OCI-LY1 (cell line): ENCODE data around the gene SLAIN1.

Experiments used
- H2AFZ ChIP-seq: fragments of 200-600 bp; sonication (generic), shearing (Covaris generic); 2 replicates; pipeline ENCODE4 v1.6.0; 2014; ENCODE audit warnings: antibody characterized with exemption, mild to moderate bottlenecking, low read length
- H3F3A ChIP-seq: fragments of 200-600 bp; sonication (generic), shearing (Covaris generic); 2 replicates; pipeline ENCODE4 v1.6.0; 2014; ENCODE audit warnings: mild to moderate bottlenecking, antibody characterized with exemption, low read length, moderate library complexity; ENCODE audit not compliant: insufficient read depth
- H3K27ac ChIP-seq: fragments of 200-600 bp; sonication (generic); 2 replicates; pipeline ENCODE4 v1.5.1; 2014; ENCODE audit warnings: low read length, mixed run types, mild to moderate bottlenecking, low read depth; ENCODE audit not compliant: poor library complexity, severe bottlenecking
- H3K27me3 ChIP-seq: fragments of 200-600 bp; sonication (generic); 2 replicates; pipeline ENCODE4 v1.6.0; 2014; ENCODE audit warnings: antibody characterized with exemption, mild to moderate bottlenecking, low read length, moderate library complexity; ENCODE audit not compliant: insufficient read depth
- H3K36me3 ChIP-seq: fragments of 200-600 bp; sonication (generic); 2 replicates; pipeline ENCODE4 v1.6.1; 2014; ENCODE audit warnings: mild to moderate bottlenecking, antibody characterized with exemption, low read length, moderate library complexity, mixed read lengths; ENCODE audit not compliant: insufficient read depth
- H3K4me1 ChIP-seq: fragments of 200-600 bp; sonication (generic); 2 replicates; pipeline ENCODE4 v1.5.1; 2014; ENCODE audit warnings: mild to moderate bottlenecking, low read length, moderate library complexity; ENCODE audit not compliant: insufficient read depth, severe bottlenecking
- H3K4me2 ChIP-seq: fragments of 200-600 bp; sonication (generic), shearing (Covaris generic); 2 replicates; pipeline ENCODE4 v1.6.1; 2014; ENCODE audit warnings: low read length
- H3K4me3 ChIP-seq: fragments of 200-600 bp; sonication (generic); 2 replicates; pipeline ENCODE4 v1.5.1; 2014; ENCODE audit warnings: low read length, low read depth, mild to moderate bottlenecking, mixed read lengths; ENCODE audit not compliant: poor library complexity, severe bottlenecking
- H3K79me2 ChIP-seq: fragments of 200-600 bp; shearing (Covaris generic); 2 replicates; pipeline ENCODE4 v1.6.1; 2016; ENCODE audit warnings: mixed run types, low read length, mixed read lengths; ENCODE audit not compliant: insufficient read depth
- H3K9ac ChIP-seq: fragments of 200-600 bp; sonication (generic), shearing (Covaris generic); 2 replicates; pipeline ENCODE4 v1.6.1; 2014; ENCODE audit warnings: mild to moderate bottlenecking, low read length, mixed read lengths
- H3K9me2 ChIP-seq: fragments of 200-600 bp; sonication (generic), shearing (Covaris generic); 2 replicates; pipeline ENCODE4 v1.6.1; 2014; ENCODE audit warnings: low read depth, mild to moderate bottlenecking, low read length, mixed read lengths
- H3K9me3 ChIP-seq: fragments of 200-600 bp; shearing (Covaris generic); 2 replicates; pipeline ENCODE4 v1.6.1; 2014; ENCODE audit warnings: low read length, mixed read lengths
- H4K20me1 ChIP-seq: fragments of 200-600 bp; sonication (generic), shearing (Covaris generic); 2 replicates; pipeline ENCODE4 v1.6.0; 2016; ENCODE audit warnings: mild to moderate bottlenecking, low read length; ENCODE audit not compliant: insufficient read depth
- EZH2 ChIP-seq: fragments of 200-600 bp; sonication (generic), shearing (Covaris generic); IDR thresholded peaks from 2 replicates; pipeline ENCODE4 v1.8.0; 2017; ENCODE audit warnings: borderline replicate concordance, mixed run types, mild to moderate bottlenecking, antibody characterized with exemption, low read length, moderate library complexity, mixed read lengths
- TF ChIP-seq, protein P1 (sequence below): fragments of 200-600 bp; sonication (generic), shearing (Covaris generic); IDR thresholded peaks from 2 replicates; pipeline ENCODE4 v1.5.1; 2017; ENCODE audit warnings: mild to moderate bottlenecking, antibody characterized with exemption, low read length, moderate library complexity, mixed read lengths

Gene SLAIN1

GRCh38 chr13:77724092-77724491 lies 26.6 kb downstream of the SLAIN1 start:
- Histone ChIP-seq H2AFZ (no peak overlapping the region), H3K36me3 (peaks cover 74% of the 10 kb centered on the region), H3F3A (no peaks in the 10 kb centered on the region), H3K9me2 (no peaks in the 10 kb centered on the region), H3K4me3 (no peak overlapping the region), H3K9me3 (no peaks in the 10 kb centered on the region), H3K4me1 (peaks cover 4% of the 10 kb centered on the region), H4K20me1 (no peaks in the 10 kb centered on the region), H3K9ac (no peak overlapping the region), H3K79me2 (peaks cover under 1% of the 10 kb centered on the region; the same call in 1 of the 2 replicates), H3K27me3 (no peaks in the 10 kb centered on the region), H3K4me2 (no peak overlapping the region), H3K27ac (no peak overlapping the region)
- TF ChIP-seq, protein P1, sequence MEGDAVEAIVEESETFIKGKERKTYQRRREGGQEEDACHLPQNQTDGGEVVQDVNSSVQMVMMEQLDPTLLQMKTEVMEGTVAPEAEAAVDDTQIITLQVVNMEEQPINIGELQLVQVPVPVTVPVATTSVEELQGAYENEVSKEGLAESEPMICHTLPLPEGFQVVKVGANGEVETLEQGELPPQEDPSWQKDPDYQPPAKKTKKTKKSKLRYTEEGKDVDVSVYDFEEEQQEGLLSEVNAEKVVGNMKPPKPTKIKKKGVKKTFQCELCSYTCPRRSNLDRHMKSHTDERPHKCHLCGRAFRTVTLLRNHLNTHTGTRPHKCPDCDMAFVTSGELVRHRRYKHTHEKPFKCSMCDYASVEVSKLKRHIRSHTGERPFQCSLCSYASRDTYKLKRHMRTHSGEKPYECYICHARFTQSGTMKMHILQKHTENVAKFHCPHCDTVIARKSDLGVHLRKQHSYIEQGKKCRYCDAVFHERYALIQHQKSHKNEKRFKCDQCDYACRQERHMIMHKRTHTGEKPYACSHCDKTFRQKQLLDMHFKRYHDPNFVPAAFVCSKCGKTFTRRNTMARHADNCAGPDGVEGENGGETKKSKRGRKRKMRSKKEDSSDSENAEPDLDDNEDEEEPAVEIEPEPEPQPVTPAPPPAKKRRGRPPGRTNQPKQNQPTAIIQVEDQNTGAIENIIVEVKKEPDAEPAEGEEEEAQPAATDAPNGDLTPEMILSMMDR, result no peak
- TF ChIP-seq EZH2, result no peak

GRCh38 chr13:77725071-77725470 lies 27.6 kb downstream of the SLAIN1 start:
- no peak overlapping the region for H3K4me3 ChIP-seq
- no peaks in the 10 kb centered on the region for H3K27me3 ChIP-seq
- H3K9me2 ChIP-seq, result no peaks in the 10 kb centered on the region
- H3K4me1 ChIP-seq, result no peaks in the 10 kb centered on the region
- H4K20me1 ChIP-seq, result no peaks in the 10 kb centered on the region
- no peak overlapping the region for H2AFZ ChIP-seq
- TF ChIP-seq, protein P1, result no peak
- TF ChIP-seq EZH2, result no peak
- no peaks in the 10 kb centered on the region for H3K79me2 ChIP-seq
- no peak overlapping the region for H3K4me2 ChIP-seq
- no peaks in the 10 kb centered on the region for H3F3A ChIP-seq
- no peaks in the 10 kb centered on the region for H3K9me3 ChIP-seq
- peaks cover 72% of the 10 kb centered on the region for H3K36me3 ChIP-seq
- no peak overlapping the region for H3K27ac ChIP-seq
- no peak overlapping the region for H3K9ac ChIP-seq

DNA sequence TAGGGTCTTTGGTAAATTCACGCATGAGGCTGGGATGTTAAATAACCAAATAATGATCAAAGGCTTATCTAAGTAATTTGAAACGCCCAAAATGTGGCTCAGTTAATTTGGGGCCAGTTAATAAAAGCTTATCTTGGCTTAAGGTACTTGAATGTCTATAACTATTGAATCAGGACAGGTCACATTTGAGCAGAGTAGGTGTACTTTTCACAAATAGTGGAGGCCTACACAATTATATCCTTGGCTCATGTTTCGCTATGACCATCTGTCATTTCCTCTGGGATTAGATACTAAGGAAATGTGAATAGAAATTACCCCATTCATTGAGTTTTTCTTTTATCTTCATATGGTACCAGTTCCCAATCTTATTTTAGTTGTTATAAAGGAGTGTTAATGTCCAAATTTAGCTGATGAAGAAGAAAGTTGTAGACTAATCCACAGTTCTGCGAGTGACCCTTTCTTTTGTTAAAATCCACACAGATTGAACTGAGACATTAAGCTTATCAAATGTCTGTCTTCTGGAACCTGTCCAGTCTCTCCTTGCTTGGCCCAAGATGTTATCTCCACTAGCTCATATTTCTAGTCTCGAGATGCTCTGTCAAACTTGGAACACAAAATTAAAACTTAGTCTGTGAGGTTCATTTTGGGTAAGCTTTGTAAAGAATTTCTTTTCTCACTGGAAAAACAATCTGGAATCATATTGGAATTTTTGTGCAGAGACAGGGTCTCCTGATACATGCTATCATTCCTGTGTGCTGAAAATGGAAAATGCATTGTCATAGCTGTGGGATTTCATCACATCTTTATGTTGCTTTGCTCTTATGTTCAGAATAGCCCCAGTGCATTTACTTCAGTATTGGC lies 31.0 kb downstream of the SLAIN1 start:
- Histone ChIP-seq H3K4me1 (no peaks in the 10 kb centered on the region), H3K36me3 (peaks cover 39% of the 10 kb centered on the region), H3F3A (no peaks in the 10 kb centered on the region), H3K79me2 (no peaks in the 10 kb centered on the region), H3K9me2 (no peaks in the 10 kb centered on the region), H4K20me1 (no peaks in the 10 kb centered on the region), H3K27me3 (no peaks in the 10 kb centered on the region), H3K4me3 (no peak overlapping the region), H3K27ac (no peak overlapping the region), H3K9me3 (no peaks in the 10 kb centered on the region), H3K9ac (no peak overlapping the region), H2AFZ (no peak overlapping the region), H3K4me2 (no peak overlapping the region)
- TF ChIP-seq, protein P1, result no peak
- no peak for TF ChIP-seq EZH2
